ENCODE data around the gene EXOC4.

- TF ChIP-seq ZNF547 (CRISPR knock-in tag; IDR thresholded peaks at IDR 0.05) (no peak), IRF9 (CRISPR knock-in tag; IDR thresholded peaks at IDR 0.05; ENCODE audit: borderline replicate concordance) (no peak), SETDB1 (CRISPR knock-in tag; IDR thresholded peaks at IDR 0.05; ENCODE audit: borderline replicate concordance) (no peak), PPARG (CRISPR knock-in tag; conservative IDR thresholded peaks at IDR 0.05) (no peak), HCFC1 (IDR thresholded peaks at IDR 0.05; ENCODE audit: low read depth, low read length) (no peak), CTCF (CRISPR knock-in tag; IDR thresholded peaks at IDR 0.05) (no peak), NCOA2 (CRISPR knock-in tag; IDR thresholded peaks at IDR 0.05) (no peak), FUBP1 (CRISPR knock-in tag; IDR thresholded peaks at IDR 0.05; ENCODE audit: borderline replicate concordance) (no peak)
Observed at GRCh38 chr7:133978502-133979295, 725.8 kb downstream of the EXOC4 start.

Data from HepG2 (cell line).